ENCODE measurements around the gene GCGR. TPM values are rescaled to one million over a fixed set of nuclear protein-coding genes. Genes with fewer than 3 reads are reported as not detected.
A peak's percentile ranks its signal among the peaks of the same experiment; 100 is the strongest.

The GCGR gene
- polyA plus RNA-seq, 1 donor from 2014 or later: not detected

DNA sequence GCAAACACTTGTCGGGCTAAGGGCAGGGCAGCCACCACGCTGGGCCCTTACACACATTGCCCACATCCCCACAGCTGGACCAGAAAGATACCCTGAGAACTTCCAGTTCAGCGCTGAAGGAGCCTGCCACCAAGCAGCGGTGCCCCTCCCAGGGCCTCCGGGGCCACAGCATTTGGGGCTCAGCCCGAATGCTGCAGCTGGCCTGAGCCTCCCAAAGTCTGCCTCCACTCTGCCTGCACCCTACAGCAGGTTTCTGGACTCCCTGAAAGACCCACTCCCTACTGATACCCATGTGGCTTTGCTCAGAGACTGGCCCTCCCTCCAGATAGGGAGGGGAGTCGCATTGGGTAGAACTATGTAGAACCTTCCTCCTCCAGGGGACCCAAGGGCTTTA lies 27.6 kb downstream of the GCGR start:
- no peaks in the 10 kb centered on the region for H3K36me3 ChIP-seq (ENCODE audit: insufficient read depth, low read length)
- H3K4me2 ChIP-seq (ENCODE audit: low read length): no peak overlapping the region
- TF ChIP-seq EP300 (conservative IDR thresholded peaks at IDR 0.05; ENCODE audit: poor library complexity, severe bottlenecking) (no peak), EZH2 (IDR thresholded peaks at IDR 0.05; ENCODE audit: borderline replicate concordance, insufficient read depth, low read length, poor library complexity, severe bottlenecking) (no peak), RAD21 (conservative IDR thresholded peaks at IDR 0.05) (no peak), MXI1 (conservative IDR thresholded peaks at IDR 0.05; ENCODE audit: poor library complexity, severe bottlenecking) (no peak), TAF1 (IDR thresholded peaks at IDR 0.05; ENCODE audit: low read depth) (no peak), POLR2AphosphoS5 (IDR thresholded peaks at IDR 0.05) (no peak), REST (IDR thresholded peaks at IDR 0.05; ENCODE audit: borderline replicate concordance) (no peak)
- peak overlapping the region; percentile 99 for H3K4me3 ChIP-seq (ENCODE audit: low read length)
- no peak overlapping the region for H2AFZ ChIP-seq (ENCODE audit: low read depth, low read length)
- no peaks in the 10 kb centered on the region for H3K9me2 ChIP-seq (ENCODE audit: insufficient read depth, low read length)
- H3F3A ChIP-seq (ENCODE audit: insufficient read depth, low read length, poor library complexity, severe bottlenecking): no peaks in the 10 kb centered on the region
- H4K20me1 ChIP-seq (ENCODE audit: insufficient read depth): peaks cover 10% of the 10 kb centered on the region
- H3K9ac ChIP-seq (ENCODE audit: low read length): peak overlapping the region; percentile 84
- no peak overlapping the region for H3K27ac ChIP-seq (ENCODE audit: low read length)
- no peaks in the 10 kb centered on the region for H3K9me3 ChIP-seq (ENCODE audit: low read length)
- peaks cover 29% of the 10 kb centered on the region for H3K79me2 ChIP-seq (replicated peaks; ENCODE audit: insufficient read depth, low read length)
- H3K27me3 ChIP-seq (ENCODE audit: insufficient read depth, low read depth, low read length): no peaks in the 10 kb centered on the region

GRCh38 chr17:81831957-81832607 lies 28.1 kb downstream of the GCGR start:
- H3K79me2 ChIP-seq (replicated peaks; ENCODE audit: insufficient read depth, low read length): peaks cover 29% of the 10 kb centered on the region

GRCh38 chr17:81832608-81833159 lies 28.7 kb downstream of the GCGR start:
- Histone ChIP-seq H3K36me3 (ENCODE audit: insufficient read depth, low read length) (no peaks in the 10 kb centered on the region), H4K20me1 (ENCODE audit: insufficient read depth) (peaks cover 10% of the 10 kb centered on the region), H3K4me2 (ENCODE audit: low read length) (peak overlapping the region; percentile 97), H2AFZ (ENCODE audit: low read depth, low read length) (no peak overlapping the region), H3K79me2 (replicated peaks; ENCODE audit: insufficient read depth, low read length) (peaks cover 29% of the 10 kb centered on the region), H3K27me3 (ENCODE audit: insufficient read depth, low read depth, low read length) (no peaks in the 10 kb centered on the region), H3K9ac (ENCODE audit: low read length) (peak overlapping the region; percentile 84), H3F3A (ENCODE audit: insufficient read depth, low read length, poor library complexity, severe bottlenecking) (no peaks in the 10 kb centered on the region), H3K9me2 (ENCODE audit: insufficient read depth, low read length) (no peaks in the 10 kb centered on the region), H3K9me3 (ENCODE audit: low read length) (no peaks in the 10 kb centered on the region), H3K4me3 (ENCODE audit: low read length) (peak overlapping the region; percentile 99), H3K27ac (ENCODE audit: low read length) (peak overlapping the region; percentile 45)
- TF ChIP-seq CTCF (IDR thresholded peaks at IDR 0.05; ENCODE audit: poor library complexity, severe bottlenecking) (no peak), EP300 (conservative IDR thresholded peaks at IDR 0.05; ENCODE audit: poor library complexity, severe bottlenecking) (no peak), POLR2AphosphoS5 (IDR thresholded peaks at IDR 0.05) (no peak), TAF1 (IDR thresholded peaks at IDR 0.05; ENCODE audit: low read depth) (no peak), SMC3 (conservative IDR thresholded peaks at IDR 0.05; ENCODE audit: poor library complexity) (no peak), REST (IDR thresholded peaks at IDR 0.05; ENCODE audit: borderline replicate concordance) (no peak), EZH2 (IDR thresholded peaks at IDR 0.05; ENCODE audit: borderline replicate concordance, insufficient read depth, low read length, poor library complexity, severe bottlenecking) (no peak), RAD21 (conservative IDR thresholded peaks at IDR 0.05) (no peak), MXI1 (conservative IDR thresholded peaks at IDR 0.05; ENCODE audit: poor library complexity, severe bottlenecking) (no peak)

More at GRCh38 chr17:81831957-81832607, 28.1 kb downstream of the GCGR start:
- H3F3A ChIP-seq (ENCODE audit: insufficient read depth, low read length, poor library complexity, severe bottlenecking): no peaks in the 10 kb centered on the region
- H3K9ac ChIP-seq (ENCODE audit: low read length): peak overlapping the region; percentile 84
- no peaks in the 10 kb centered on the region for H3K9me3 ChIP-seq (ENCODE audit: low read length)
- peaks cover 10% of the 10 kb centered on the region for H4K20me1 ChIP-seq (ENCODE audit: insufficient read depth)
- no peak overlapping the region for H2AFZ ChIP-seq (ENCODE audit: low read depth, low read length)
- H3K27ac ChIP-seq (ENCODE audit: low read length): peak overlapping the region; percentile 45
- H3K27me3 ChIP-seq (ENCODE audit: insufficient read depth, low read depth, low read length): no peaks in the 10 kb centered on the region
- peak overlapping the region; percentile 99 for H3K4me3 ChIP-seq (ENCODE audit: low read length)
- peak overlapping the region; percentile 97 for H3K4me2 ChIP-seq (ENCODE audit: low read length)
- TF ChIP-seq SMC3 (conservative IDR thresholded peaks at IDR 0.05; ENCODE audit: poor library complexity) (no peak), POLR2AphosphoS5 (IDR thresholded peaks at IDR 0.05) (no peak), MXI1 (conservative IDR thresholded peaks at IDR 0.05; ENCODE audit: poor library complexity, severe bottlenecking) (no peak)
- H3K36me3 ChIP-seq (ENCODE audit: insufficient read depth, low read length): no peaks in the 10 kb centered on the region
- H3K9me2 ChIP-seq (ENCODE audit: insufficient read depth, low read length): no peaks in the 10 kb centered on the region
